ENCODE results near the gene FLNA. TPM values are rescaled to one million over a fixed set of nuclear protein-coding genes. Genes with fewer than 3 reads are reported as not detected.

The FLNA gene
- total RNA-seq, 1 experiment from 2014 or later, result 142 TPM

DNA sequence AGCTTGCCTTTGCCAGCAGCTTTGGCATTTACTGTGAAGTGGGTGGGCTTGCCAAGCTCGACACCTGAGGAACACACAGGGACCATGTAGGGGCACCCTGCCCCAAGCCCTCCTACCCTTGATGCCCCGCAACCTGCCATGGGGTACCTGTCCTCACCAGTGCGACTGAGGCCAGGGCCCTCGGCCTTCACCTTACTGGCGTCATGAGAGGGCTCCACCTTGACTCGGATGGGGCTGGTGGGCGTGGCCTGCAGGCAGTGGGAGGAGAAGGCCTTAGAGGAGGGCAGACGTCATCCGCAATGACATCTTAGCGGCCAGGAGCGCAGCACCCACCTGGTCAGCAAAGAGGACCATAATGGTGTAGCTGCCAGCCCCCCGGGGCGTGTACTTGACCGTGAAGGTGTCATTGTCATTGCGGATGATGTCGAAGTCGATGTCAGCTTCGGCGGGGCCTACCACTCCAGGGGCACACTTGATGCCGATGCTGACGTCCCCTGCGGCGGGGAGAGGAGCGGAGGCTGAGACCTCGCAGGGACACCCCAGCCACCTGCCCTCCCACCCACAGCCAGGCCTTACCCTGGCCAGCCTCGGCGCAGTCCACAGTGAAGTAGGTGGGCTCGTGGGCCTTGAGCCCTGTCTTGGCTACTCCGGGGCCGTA, 12.2 kb downstream of the FLNA start:
- no peak for DNase-seq
- Histone ChIP-seq H3K4me3 (no peak overlapping the region), H3K27me3 (no peaks in the 10 kb centered on the region), H3K4me1 (no peaks in the 10 kb centered on the region), H3K36me3 (peaks cover 23% of the 10 kb centered on the region), H3K27ac (no peak overlapping the region), H3K9me3 (replicated peaks) (no peaks in the 10 kb centered on the region)

DNA sequence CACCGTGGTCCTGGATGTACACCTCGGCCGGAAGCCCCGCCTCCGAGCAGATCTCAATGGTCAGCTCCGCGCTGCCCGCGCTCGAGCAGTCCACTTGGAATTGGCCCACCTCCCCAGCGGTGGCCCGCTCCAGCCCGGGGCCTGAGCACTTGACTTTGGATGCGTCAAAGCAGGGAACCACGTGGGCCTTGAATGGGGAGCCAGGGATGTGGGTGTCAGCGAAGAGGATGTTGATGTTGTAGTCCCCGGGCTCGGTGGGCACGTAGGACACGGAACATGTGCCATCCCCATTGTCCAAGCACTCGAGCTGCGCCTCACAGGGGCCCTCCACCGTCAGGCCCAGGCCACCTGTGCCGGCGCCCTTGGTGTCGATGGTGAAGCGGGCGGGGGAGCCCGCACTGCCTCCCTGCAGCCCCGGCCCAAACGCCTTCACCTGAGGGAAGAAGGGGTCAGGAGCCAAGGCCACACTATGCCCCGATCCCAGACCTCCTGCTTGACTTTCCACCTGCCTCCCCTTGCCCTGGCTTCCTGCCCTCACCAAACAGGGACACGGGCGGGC, 14.2 kb downstream of the FLNA start:
- Histone ChIP-seq H3K9me3 (replicated peaks) (no peaks in the 10 kb centered on the region), H3K4me1 (no peaks in the 10 kb centered on the region), H3K27me3 (no peaks in the 10 kb centered on the region), H3K27ac (no peak overlapping the region), H3K4me3 (no peak overlapping the region), H3K36me3 (peaks cover 19% of the 10 kb centered on the region; the same call in 1 of the 2 replicates)
- DNase-seq, result no peak

- no peak overlapping the region for H3K27ac ChIP-seq
- peaks cover 16% of the 10 kb centered on the region; the same call in 1 of the 2 replicates for H3K36me3 ChIP-seq
- DNase-seq, result no peak
- no peak overlapping the region for H3K4me3 ChIP-seq
- no peaks in the 10 kb centered on the region for H3K27me3 ChIP-seq
- H3K9me3 ChIP-seq (replicated peaks), result no peaks in the 10 kb centered on the region
- H3K4me1 ChIP-seq, result no peaks in the 10 kb centered on the region
Measured at GRCh38 chrX:154359362-154360154, 14.9 kb downstream of the FLNA start.

DNA sequence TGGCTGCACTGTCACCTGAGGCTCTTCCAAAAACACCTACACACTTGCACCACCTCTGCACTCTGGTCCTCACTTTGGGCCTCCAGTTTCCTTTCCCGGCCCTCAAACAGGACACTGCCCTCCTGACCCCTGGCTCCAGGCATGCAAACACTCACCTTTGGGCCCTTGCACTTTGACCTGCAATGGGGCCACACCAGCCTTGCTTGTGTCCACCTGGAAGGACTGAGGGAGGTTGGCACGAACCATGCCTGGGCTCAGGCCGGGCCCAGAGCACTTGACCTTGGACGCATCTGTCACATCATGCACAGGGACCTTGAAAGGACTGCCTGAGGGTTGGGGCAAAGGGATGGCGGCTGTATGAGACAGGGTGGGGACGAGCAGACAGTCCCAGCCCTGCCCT, 15.6 kb downstream of the FLNA start:
- H3K36me3 ChIP-seq, result peaks cover 13% of the 10 kb centered on the region; the same call in 1 of the 2 replicates
- no peak overlapping the region for H3K27ac ChIP-seq

DNA sequence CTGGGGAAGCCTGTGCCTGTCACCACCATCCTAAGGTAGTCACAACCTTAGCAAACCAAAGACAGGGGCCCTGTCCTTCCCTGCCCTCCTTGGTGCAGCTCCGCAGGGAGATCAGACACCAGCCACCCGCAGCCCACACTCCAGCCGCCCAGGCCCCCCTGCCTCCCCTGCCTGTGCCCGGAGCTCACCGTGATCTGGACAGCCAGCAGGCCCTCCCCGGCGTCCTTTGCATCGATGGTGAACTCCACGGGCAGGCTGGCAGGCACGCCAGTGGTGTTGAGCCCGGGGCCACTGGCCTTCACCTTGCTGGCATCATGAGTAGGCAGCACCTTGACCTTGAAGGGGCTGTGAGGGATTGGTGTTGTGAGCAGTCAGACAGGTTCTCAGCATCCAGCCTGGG, 16.4 kb downstream of the FLNA start:
- H3K4me1 ChIP-seq, result no peaks in the 10 kb centered on the region
- H3K27me3 ChIP-seq, result no peaks in the 10 kb centered on the region
- no peaks in the 10 kb centered on the region for H3K9me3 ChIP-seq (replicated peaks)
- no peak overlapping the region for H3K4me3 ChIP-seq
- no peak for DNase-seq
- no peak overlapping the region for H3K27ac ChIP-seq
- peaks cover 9% of the 10 kb centered on the region; the same call in 1 of the 2 replicates for H3K36me3 ChIP-seq

More for the DNA sequence above, 15.6 kb downstream of the FLNA start:
- H3K27me3 ChIP-seq, result no peaks in the 10 kb centered on the region
- DNase-seq, result no peak
- H3K4me3 ChIP-seq, result no peak overlapping the region
- no peaks in the 10 kb centered on the region for H3K4me1 ChIP-seq
- no peaks in the 10 kb centered on the region for H3K9me3 ChIP-seq (replicated peaks)

- Histone ChIP-seq H3K27ac (no peak overlapping the region), H3K27me3 (no peaks in the 10 kb centered on the region), H3K36me3 (peaks cover 9% of the 10 kb centered on the region; the same call in 1 of the 2 replicates), H3K4me3 (no peak overlapping the region), H3K9me3 (replicated peaks) (no peaks in the 10 kb centered on the region), H3K4me1 (no peaks in the 10 kb centered on the region)
- DNase-seq, result no peak
Measured at GRCh38 chrX:154357205-154357604, 17.2 kb downstream of the FLNA start.

GRCh38 chrX:154356596-154356995, 17.8 kb downstream of the FLNA start:
- H3K9me3 ChIP-seq (replicated peaks), result no peaks in the 10 kb centered on the region
- H3K27ac ChIP-seq, result no peak overlapping the region
- H3K4me3 ChIP-seq, result no peak overlapping the region
- H3K4me1 ChIP-seq, result no peaks in the 10 kb centered on the region
- H3K36me3 ChIP-seq, result peaks cover 5% of the 10 kb centered on the region; the same call in 1 of the 2 replicates
- DNase-seq, result no peak
- H3K27me3 ChIP-seq, result no peaks in the 10 kb centered on the region

- H3K36me3 ChIP-seq, result peaks cover 3% of the 10 kb centered on the region; the same call in 1 of the 2 replicates
- no peaks in the 10 kb centered on the region for H3K4me1 ChIP-seq
- H3K9me3 ChIP-seq (replicated peaks), result no peaks in the 10 kb centered on the region
- no peaks in the 10 kb centered on the region for H3K27me3 ChIP-seq
- no peak overlapping the region for H3K27ac ChIP-seq
- H3K4me3 ChIP-seq, result no peak overlapping the region
- no peak for DNase-seq
Measured at GRCh38 chrX:154355776-154356140, 18.7 kb downstream of the FLNA start.

DNA sequence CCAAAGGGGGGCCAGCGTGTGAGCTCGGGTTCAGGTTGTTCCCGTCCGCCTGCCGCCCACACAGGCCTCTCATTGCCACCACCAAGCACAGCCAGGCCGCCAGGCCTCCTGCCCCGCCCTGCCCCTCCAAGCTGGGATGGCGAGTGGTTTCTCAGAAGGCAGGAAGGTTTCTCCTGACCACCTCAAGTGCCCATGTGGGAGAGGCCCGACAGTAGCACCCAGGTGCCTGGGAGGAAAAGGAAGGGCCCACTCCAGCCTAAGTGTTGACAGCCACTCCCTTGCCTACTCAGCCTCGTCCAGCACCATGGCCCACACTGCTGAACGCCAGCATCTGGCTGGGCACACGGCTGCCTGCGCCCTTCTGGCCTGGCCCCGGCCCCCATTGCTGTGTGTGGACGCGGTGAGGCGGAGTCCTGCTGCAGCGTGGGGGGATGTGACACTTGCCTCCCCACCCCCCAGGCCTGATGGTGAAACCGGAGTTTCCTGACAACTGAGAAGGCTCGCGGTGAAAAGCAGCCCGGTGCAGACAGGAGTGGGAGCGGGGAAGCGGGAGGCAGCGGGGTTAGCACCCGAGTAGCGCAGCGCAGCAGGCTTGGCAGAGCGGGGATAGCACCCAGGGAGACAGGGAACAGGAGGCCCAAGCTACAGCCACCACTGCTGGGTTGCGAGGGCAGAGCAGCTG, 19.2 kb downstream of the FLNA start:
- Histone ChIP-seq H3K4me3 (no peak overlapping the region), H3K4me1 (no peaks in the 10 kb centered on the region), H3K27me3 (no peaks in the 10 kb centered on the region), H3K27ac (no peak overlapping the region), H3K9me3 (replicated peaks) (no peaks in the 10 kb centered on the region), H3K36me3 (peaks cover 3% of the 10 kb centered on the region; the same call in 1 of the 2 replicates)
- DNase-seq, result no peak

- Histone ChIP-seq H3K36me3 (peaks cover 3% of the 10 kb centered on the region; the same call in 1 of the 2 replicates), H3K9me3 (replicated peaks) (no peaks in the 10 kb centered on the region), H3K4me1 (no peaks in the 10 kb centered on the region), H3K4me3 (no peak overlapping the region), H3K27me3 (no peaks in the 10 kb centered on the region), H3K27ac (no peak overlapping the region)
- DNase-seq, result no peak
Measured at GRCh38 chrX:154354516-154354915, 19.9 kb downstream of the FLNA start.

- H3K4me3 ChIP-seq, result no peak overlapping the region
- H3K36me3 ChIP-seq, result peaks cover 5% of the 10 kb centered on the region; the same call in 1 of the 2 replicates
- no peak overlapping the region for H3K27ac ChIP-seq
- H3K9me3 ChIP-seq (replicated peaks), result no peaks in the 10 kb centered on the region
- no peaks in the 10 kb centered on the region for H3K4me1 ChIP-seq
- no peak for DNase-seq
- no peaks in the 10 kb centered on the region for H3K27me3 ChIP-seq
Measured at GRCh38 chrX:154354013-154354412, 20.4 kb downstream of the FLNA start.

DNA sequence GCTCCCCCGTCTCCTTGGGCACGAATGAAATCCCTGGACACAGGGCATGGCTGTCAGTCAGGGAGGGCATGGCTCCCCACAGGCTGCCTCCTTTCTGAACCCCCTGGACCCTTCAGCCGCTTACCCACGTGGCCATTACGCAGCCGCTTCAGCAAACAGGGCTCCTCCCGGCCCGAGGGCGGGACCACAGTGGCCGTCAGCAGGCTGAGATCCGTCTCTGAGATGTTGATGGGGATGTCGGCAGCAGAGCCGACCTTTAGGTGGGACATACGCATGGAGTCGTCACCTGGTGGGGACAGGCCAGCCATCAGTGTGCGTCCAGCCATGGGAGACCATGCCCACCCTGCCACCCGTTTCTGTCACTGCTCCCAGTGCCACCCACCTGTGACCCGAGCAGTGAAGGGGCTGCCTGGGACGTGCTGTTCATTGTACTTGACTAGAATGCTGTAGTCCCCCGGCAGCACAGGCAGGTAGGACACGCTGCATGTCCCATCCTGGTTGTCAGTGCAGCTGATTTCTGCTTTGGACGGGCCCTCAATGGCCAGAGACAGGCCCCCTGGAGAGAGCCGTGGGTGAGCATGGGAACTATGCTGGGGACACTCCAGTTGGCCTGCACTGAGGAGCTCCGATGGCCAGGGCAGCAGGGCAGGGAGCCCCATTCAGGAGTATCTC, 21.1 kb downstream of the FLNA start:
- peaks cover 5% of the 10 kb centered on the region; the same call in 1 of the 2 replicates for H3K36me3 ChIP-seq
- H3K4me1 ChIP-seq, result no peaks in the 10 kb centered on the region
- DNase-seq, result no peak
- no peaks in the 10 kb centered on the region for H3K9me3 ChIP-seq (replicated peaks)
- H3K4me3 ChIP-seq, result no peak overlapping the region
- no peak overlapping the region for H3K27ac ChIP-seq
- no peaks in the 10 kb centered on the region for H3K27me3 ChIP-seq

GRCh38 chrX:154352466-154352865, 22.0 kb downstream of the FLNA start:
- Histone ChIP-seq H3K27me3 (no peaks in the 10 kb centered on the region), H3K9me3 (replicated peaks) (no peaks in the 10 kb centered on the region), H3K4me1 (no peaks in the 10 kb centered on the region), H3K27ac (no peak overlapping the region), H3K4me3 (no peak overlapping the region), H3K36me3 (peaks cover 5% of the 10 kb centered on the region; the same call in 1 of the 2 replicates)
- no peak for DNase-seq

DNA sequence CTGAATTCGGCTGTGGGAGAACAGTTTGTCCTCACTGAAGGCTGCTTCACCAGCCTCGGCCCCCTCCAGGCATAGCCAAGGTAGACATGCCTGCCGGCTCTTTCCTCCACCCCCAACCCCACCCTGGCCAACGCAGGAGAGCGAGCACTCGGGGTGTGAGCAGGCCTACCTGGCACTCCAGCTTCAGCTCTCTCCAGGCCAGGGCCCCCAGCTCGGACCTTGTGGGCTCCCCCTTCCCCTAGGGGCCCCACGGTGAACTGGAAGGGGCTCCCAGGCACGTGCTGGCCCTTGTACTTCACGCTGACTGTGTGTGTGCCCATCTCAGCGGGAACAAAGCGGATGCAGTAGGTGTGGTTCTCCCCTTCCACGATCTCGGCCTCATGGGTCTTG, 22.4 kb downstream of the FLNA start:
- Histone ChIP-seq H3K27me3 (no peaks in the 10 kb centered on the region), H3K27ac (no peak overlapping the region), H3K4me3 (no peak overlapping the region), H3K36me3 (peaks cover 5% of the 10 kb centered on the region; the same call in 1 of the 2 replicates), H3K9me3 (replicated peaks) (no peaks in the 10 kb centered on the region), H3K4me1 (no peaks in the 10 kb centered on the region)
- no peak for DNase-seq

All from SJCRH30 (cell line).